ENCODE results near the gene ATP2A3. TPM values are rescaled to one million over a fixed set of nuclear protein-coding genes. Genes with fewer than 3 reads are reported as not detected.

The ATP2A3 gene
- total and polyA plus RNA-seq, 2 donors (not counting 1 experiment from before 2014, with no cell fraction given): 697 to 817 TPM

DNA sequence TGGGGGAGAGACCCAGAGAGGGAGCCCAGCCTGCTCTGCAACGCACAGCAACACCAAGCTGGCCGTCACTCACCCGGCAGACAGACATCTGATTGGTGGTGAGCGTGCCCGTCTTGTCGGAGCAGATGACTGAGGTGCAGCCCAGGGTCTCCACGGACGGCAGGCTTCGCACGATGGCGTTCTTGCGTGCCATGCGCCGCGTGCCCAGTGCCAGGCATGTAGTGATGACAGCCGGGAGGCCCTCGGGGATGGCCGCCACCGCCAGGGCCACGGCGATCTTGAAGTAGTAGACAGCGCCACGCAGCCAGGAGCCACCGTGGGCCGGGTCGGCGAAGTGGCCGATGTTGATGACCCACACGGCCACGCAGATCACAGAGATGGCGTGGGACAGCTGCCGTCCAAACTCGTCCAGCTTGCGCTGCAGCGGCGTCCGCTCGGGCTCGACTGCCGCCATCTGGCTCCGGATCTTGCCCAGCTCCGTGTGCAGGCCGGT is 16.9 kb downstream of the ATP2A3 start:
- Mint-ChIP-seq H3K9me3 (ENCODE audit: insufficient read depth) (no peaks in the 10 kb centered on the region), H3K27me3 (no peaks in the 10 kb centered on the region), H3K27ac (no peak overlapping the region), H3K4me3 (no peak overlapping the region), H3K4me1 (peaks cover 4% of the 10 kb centered on the region)
- Histone ChIP-seq H3K4me2 (replicated peaks; ENCODE audit: low read depth, low read length, poor library complexity, severe bottlenecking) (no peak overlapping the region), H2AFZ (ENCODE audit: insufficient read depth, low read depth, low read length, poor library complexity, severe bottlenecking) (no peak overlapping the region), H3K36me3 (replicated peaks in 1 of 2; ENCODE audit: control extremely low read depth in 1 of 2, control insufficient read depth in 1 of 2, extremely low read depth in 1 of 2, insufficient read depth in 2 of 2, low read length in 1 of 2) (peaks cover 0 to 86% of the 10 kb centered on the region in 2 experiments), H3K79me2 (ENCODE audit: control insufficient read depth, insufficient read depth, low read length) (peaks cover 80% of the 10 kb centered on the region), H3K4me3 (ENCODE audit: control extremely low read depth in 1 of 5, extremely low read depth in 1 of 5, insufficient read depth in 1 of 5, low read depth in 2 of 5, low read length in 4 of 5) (no peak overlapping the region), H3K27ac (ENCODE audit: low read length in 2 of 2) (no peak overlapping the region), H3K9ac (ENCODE audit: low read length) (no peak overlapping the region), H3K4me1 (ENCODE audit: control insufficient read depth in 2 of 2, insufficient read depth in 2 of 2, low read length in 2 of 2) (no peaks in the 10 kb centered on the region), H3K27me3 (replicated peaks in 1 of 4; ENCODE audit: control extremely low read depth in 1 of 4, control insufficient read depth in 3 of 4, insufficient read depth in 4 of 4, low read length in 3 of 4) (no peaks in the 10 kb centered on the region), H4K20me1 (ENCODE audit: control insufficient read depth, insufficient read depth, low read length, poor library complexity, severe bottlenecking) (peaks cover 99% of the 10 kb centered on the region), H3K9me3 (ENCODE audit: control extremely low read depth in 1 of 3, control insufficient read depth in 2 of 3, insufficient read depth in 1 of 3, low read length in 2 of 3) (peaks cover 0 to 13% (median 0%) of the 10 kb centered on the region in 3 donors)
- ATAC-seq (ENCODE audit: low read depth) (no peak), DNase-seq (no peak)
- intact Hi-C loops (cut with micrococcal nuclease): no loop called here
- ChIA-PET POLR2A (no interaction called here), CTCF (interaction anchor here (0.8 to 2.4 kb wide), 5 partner anchors 13 to 210 kb away, joined by 3 to 8 read pairs (median 6); no protein-coding TSS in a partner anchor)
- 97% methylated on average over 42 of the region's 43 CpGs for WGBS (ENCODE audit: insufficient coverage)
- no peak for TF ChIP-seq EZH2 (IDR thresholded peaks at IDR 0.05; ENCODE audit: borderline replicate concordance, insufficient read depth, low read depth, low read length, poor library complexity, severe bottlenecking)
- TF ChIP-seq, protein P1, sequence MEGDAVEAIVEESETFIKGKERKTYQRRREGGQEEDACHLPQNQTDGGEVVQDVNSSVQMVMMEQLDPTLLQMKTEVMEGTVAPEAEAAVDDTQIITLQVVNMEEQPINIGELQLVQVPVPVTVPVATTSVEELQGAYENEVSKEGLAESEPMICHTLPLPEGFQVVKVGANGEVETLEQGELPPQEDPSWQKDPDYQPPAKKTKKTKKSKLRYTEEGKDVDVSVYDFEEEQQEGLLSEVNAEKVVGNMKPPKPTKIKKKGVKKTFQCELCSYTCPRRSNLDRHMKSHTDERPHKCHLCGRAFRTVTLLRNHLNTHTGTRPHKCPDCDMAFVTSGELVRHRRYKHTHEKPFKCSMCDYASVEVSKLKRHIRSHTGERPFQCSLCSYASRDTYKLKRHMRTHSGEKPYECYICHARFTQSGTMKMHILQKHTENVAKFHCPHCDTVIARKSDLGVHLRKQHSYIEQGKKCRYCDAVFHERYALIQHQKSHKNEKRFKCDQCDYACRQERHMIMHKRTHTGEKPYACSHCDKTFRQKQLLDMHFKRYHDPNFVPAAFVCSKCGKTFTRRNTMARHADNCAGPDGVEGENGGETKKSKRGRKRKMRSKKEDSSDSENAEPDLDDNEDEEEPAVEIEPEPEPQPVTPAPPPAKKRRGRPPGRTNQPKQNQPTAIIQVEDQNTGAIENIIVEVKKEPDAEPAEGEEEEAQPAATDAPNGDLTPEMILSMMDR (IDR thresholded peaks at IDR 0.05): no peak

DNA sequence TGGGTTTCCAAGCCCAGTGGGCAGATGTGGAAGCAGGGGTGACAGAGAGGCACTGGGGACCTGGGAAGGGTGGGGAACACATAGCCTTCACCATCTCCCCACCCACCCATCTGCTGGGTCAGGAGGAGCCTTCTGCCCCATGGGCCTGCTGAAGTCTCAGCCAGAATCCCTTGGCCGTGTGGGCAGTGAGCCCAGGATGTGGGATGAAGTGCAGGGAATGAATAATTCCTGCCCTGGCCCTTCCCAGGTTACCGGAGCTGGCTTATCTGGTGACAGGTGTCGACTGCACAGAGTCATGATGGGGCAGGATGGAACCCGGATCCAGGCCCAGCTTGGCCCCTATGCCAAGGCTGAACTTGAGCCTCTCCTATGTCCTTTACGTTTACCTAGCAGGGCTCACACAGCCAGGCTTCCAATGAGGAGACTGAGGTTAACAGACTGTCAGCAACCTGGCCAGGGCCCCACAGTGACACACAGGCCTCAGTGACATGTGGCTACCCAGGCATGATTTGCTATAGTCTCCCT is 17.5 kb downstream of the ATP2A3 start:
- no peak for TF ChIP-seq EZH2 (IDR thresholded peaks at IDR 0.05; ENCODE audit: borderline replicate concordance, insufficient read depth, low read depth, low read length, poor library complexity, severe bottlenecking)
- TF ChIP-seq, protein P1 (IDR thresholded peaks at IDR 0.05): no peak
- no peak overlapping the region for H3K27ac Mint-ChIP-seq

More for the DNA sequence above, 17.5 kb downstream of the ATP2A3 start:
- no peaks in the 10 kb centered on the region for H3K4me1 ChIP-seq (ENCODE audit: control insufficient read depth in 2 of 2, insufficient read depth in 2 of 2, low read length in 2 of 2)
- peaks cover 0 to 13% (median 0%) of the 10 kb centered on the region in 3 donors for H3K9me3 ChIP-seq (ENCODE audit: control extremely low read depth in 1 of 3, control insufficient read depth in 2 of 3, insufficient read depth in 1 of 3, low read length in 2 of 3)
- H3K36me3 ChIP-seq (replicated peaks in 1 of 2; ENCODE audit: control extremely low read depth in 1 of 2, control insufficient read depth in 1 of 2, extremely low read depth in 1 of 2, insufficient read depth in 2 of 2, low read length in 1 of 2): peaks cover 0 to 87% of the 10 kb centered on the region in 2 experiments
- H3K9ac ChIP-seq (ENCODE audit: low read length): no peak overlapping the region
- intact Hi-C loops (cut with micrococcal nuclease): no loop called here
- WGBS (ENCODE audit: insufficient coverage): 94% methylated on average over 5 of the region's 5 CpGs
- no peak overlapping the region for H2AFZ ChIP-seq (ENCODE audit: insufficient read depth, low read depth, low read length, poor library complexity, severe bottlenecking)
- no peak overlapping the region for H3K4me2 ChIP-seq (replicated peaks; ENCODE audit: low read depth, low read length, poor library complexity, severe bottlenecking)
- POLR2A ChIA-PET: interaction anchor here (0.6 kb wide), 1 partner anchor 79 kb away, joined by 5 read pairs; no protein-coding TSS in a partner anchor
- DNase-seq: no peak
- H3K4me3 ChIP-seq (ENCODE audit: control extremely low read depth in 1 of 5, extremely low read depth in 1 of 5, insufficient read depth in 1 of 5, low read depth in 2 of 5, low read length in 4 of 5): no peak overlapping the region
- ATAC-seq (ENCODE audit: low read depth): no peak
- Mint-ChIP-seq H3K27me3 (no peaks in the 10 kb centered on the region), H3K4me1 (no peaks in the 10 kb centered on the region), H3K9me3 (ENCODE audit: insufficient read depth) (no peaks in the 10 kb centered on the region), H3K4me3 (no peak overlapping the region)
- peak overlapping the region in 1 of 2 donors; percentile 30 for H3K27ac ChIP-seq (ENCODE audit: low read length in 2 of 2)
- CTCF ChIA-PET: interaction anchor here (2.4 kb wide), 1 partner anchor 18 kb away, joined by 8 read pairs; no protein-coding TSS in a partner anchor
- no peaks in the 10 kb centered on the region for H3K27me3 ChIP-seq (replicated peaks in 1 of 4; ENCODE audit: control extremely low read depth in 1 of 4, control insufficient read depth in 3 of 4, insufficient read depth in 4 of 4, low read length in 3 of 4)
- peaks cover 79% of the 10 kb centered on the region for H3K79me2 ChIP-seq (ENCODE audit: control insufficient read depth, insufficient read depth, low read length)
- H4K20me1 ChIP-seq (ENCODE audit: control insufficient read depth, insufficient read depth, low read length, poor library complexity, severe bottlenecking): peaks cover 99% of the 10 kb centered on the region
